K562 (cell line): Measurements from ENCODE around the gene TMC4. TPM values are rescaled to one million over a fixed set of nuclear protein-coding genes. Genes with fewer than 3 reads are reported as not detected.

Source experiments
- ATAC-seq: fragments of 200-7000 bp; cut with Tn5 transposase; 3 replicates; pipeline ENCODE4 v1.9.1; 2020; ENCODE audit warnings: moderate library complexity
- BruUV-seq: library from RNA; stranded (reverse); fragments of 400-500 nt; replicated peaks from 2 replicates; lab custom pipeline; 2021; lab: Mats Ljungman, UMichigan
- CTCF ChIA-PET: fragments of 300-600 bp; formaldehyde crosslinking; extraction: SDS; loops from one replicate; lab custom pipeline; 2021; ENCODE audit warnings: low intra/inter-chr PET ratio; lab: Yijun Ruan, JAX
- POLR2A ChIA-PET: fragments of 300-600, 350-650 bp; sonication (Branson Sonifier 250); formaldehyde crosslinking; extraction: SDS; loops from one replicate; lab custom pipeline; 2021; ENCODE audit warnings: antibody characterized with exemption, inconsistent platforms; lab: Yijun Ruan, JAX
- DNase-seq, 4 experiments: peaks; one replicate each; pipeline versions ENCODE4 v3.0.0 to v3.0.0-alpha.2; 2011 to 2018; ENCODE audit warnings: low spot score in 3 of 4, mixed read lengths in 3 of 4; ENCODE audit errors: extremely low read depth in 1 of 4
- FAIRE-seq: peaks from 2 replicates; lab custom pipeline; 2011; peaks lifted over from hg19 to GRCh38; lab: Jason Lieb, UNC
- H2AFZ ChIP-seq: 2 replicates; pipeline ENCODE4 v1.6.0; 2011; ENCODE audit warnings: low read depth, low read length, control low read depth, inconsistent platforms
- H3K27ac ChIP-seq: fragments of 200-600 bp; 3 replicates; pipeline ENCODE4 v1.8.0; 2011; ENCODE audit warnings: low read depth, mild to moderate bottlenecking, control low read depth, inconsistent platforms, low read length, moderate library complexity, mixed read lengths; ENCODE audit errors: extremely low read depth
- H3K27me3 ChIP-seq, 2 experiments: fragments of 300-600 bp in 1 of 2; 2 replicates in 1 of 2; 3 replicates in 1 of 2; pipeline versions ENCODE4 v1.6.0 to v1.8.0; 2011; ENCODE audit warnings: inconsistent platforms in 2 of 2, low read length in 2 of 2, mild to moderate bottlenecking in 1 of 2, mixed read lengths in 1 of 2, moderate library complexity in 1 of 2; ENCODE audit not compliant: control insufficient read depth in 2 of 2, insufficient read depth in 2 of 2
- H3K36me3 ChIP-seq: fragments of 300-600 bp; 3 replicates; pipeline ENCODE4 v1.8.0; 2011; ENCODE audit warnings: mild to moderate bottlenecking, low read length, inconsistent platforms; ENCODE audit not compliant: control insufficient read depth, insufficient read depth
- H3K4me1 ChIP-seq, 2 experiments: fragments of 200-600 bp in 1 of 2; replicated peaks in 1 of 2; 2 replicates in 1 of 2; 3 replicates in 1 of 2; pipeline versions ENCODE4 v1.5.1 to v1.8.0; 2011; ENCODE audit warnings: inconsistent platforms in 2 of 2, low read length in 2 of 2, mild to moderate bottlenecking in 1 of 2, mixed read lengths in 1 of 2, moderate library complexity in 1 of 2; ENCODE audit not compliant: control insufficient read depth in 2 of 2, insufficient read depth in 2 of 2
- H3K4me2 ChIP-seq: 2 replicates; pipeline ENCODE4 v1.6.1; 2011; ENCODE audit warnings: low read length, control low read depth, inconsistent platforms, mixed read lengths; ENCODE audit not compliant: insufficient read depth
- H3K4me3 ChIP-seq: fragments of 200-600 bp; sonication (generic), shearing (Covaris generic); 2 replicates; pipeline ENCODE4 v1.5.1; 2016; ENCODE audit warnings: control low read depth, inconsistent platforms
- H3K79me2 ChIP-seq: fragments of 200-600 bp; 3 replicates; pipeline ENCODE4 v1.8.0; 2011; ENCODE audit warnings: low read length, inconsistent platforms; ENCODE audit not compliant: control insufficient read depth, insufficient read depth
- H3K9ac ChIP-seq, 2 experiments: 2 replicates each; pipeline versions ENCODE4 v1.6.0 to v1.6.1; 2011; ENCODE audit warnings: low read depth in 2 of 2, low read length in 2 of 2, control low read depth in 1 of 2, inconsistent platforms in 1 of 2, mild to moderate bottlenecking in 1 of 2, mixed read lengths in 1 of 2; ENCODE audit not compliant: insufficient read depth in 1 of 2
- H3K9me1 ChIP-seq: one replicate; pipeline ENCODE4 v1.6.0; 2011; ENCODE audit warnings: inconsistent platforms, mild to moderate bottlenecking, low read length, moderate library complexity; ENCODE audit not compliant: control insufficient read depth, insufficient read depth
- H3K9me3 ChIP-seq: replicated peaks from 2 replicates; pipeline ENCODE4 v1.5.1; 2011; ENCODE audit warnings: low read depth, low read length, inconsistent platforms; ENCODE audit not compliant: control insufficient read depth, insufficient read depth
- H4K20me1 ChIP-seq: replicated peaks from 2 replicates; pipeline ENCODE4 v1.6.1; 2011; ENCODE audit warnings: low read length, inconsistent platforms, mixed read lengths; ENCODE audit not compliant: control insufficient read depth, insufficient read depth
- ARHGAP35 ChIP-seq: fragments of 450-650 bp; IDR thresholded peaks from 2 replicates; pipeline ENCODE4 v1.6.1; 2018; ENCODE audit not compliant: partially characterized antibody
- CBX8 ChIP-seq: fragments of 200-600 bp; sonication (generic); IDR thresholded peaks from 2 replicates; pipeline ENCODE4 v1.6.1; 2012; ENCODE audit warnings: borderline replicate concordance, mixed run types, low read depth, mild to moderate bottlenecking, moderate library complexity, mixed read lengths, low read length, control low read depth, inconsistent platforms; ENCODE audit not compliant: poor library complexity, severe bottlenecking; ENCODE audit errors: extremely low read depth
- FUS ChIP-seq: fragments of 200-400 bp; formaldehyde crosslinking; optimal IDR thresholded peaks from 2 replicates; pipeline ENCODE3; 2017; ENCODE audit warnings: low read depth, low read length
- KDM2B ChIP-seq: fragments of 250-450 bp; sonication (Bioruptor Pico); IDR thresholded peaks from 2 replicates; pipeline ENCODE4 v1.8.0; 2021; ENCODE audit warnings: mild to moderate bottlenecking, moderate library complexity
- PHF20 ChIP-seq: fragments of 450-650 bp; IDR thresholded peaks from 2 replicates; pipeline ENCODE4 v1.6.1; 2018; ENCODE audit not compliant: partially characterized antibody
- PPARD ChIP-seq: fragments of 250-450 bp; sonication (Bioruptor Pico); IDR thresholded peaks from 2 replicates; pipeline ENCODE4 v1.8.0; 2022; ENCODE audit warnings: inconsistent platforms, mild to moderate bottlenecking, moderate library complexity
- SIN3B ChIP-seq: fragments of 450-650 bp; IDR thresholded peaks from 2 replicates; pipeline ENCODE4 v1.6.1; 2017; ENCODE audit warnings: low read depth, mild to moderate bottlenecking, moderate library complexity
- SOX6 ChIP-seq: fragments of 450-650 bp; IDR thresholded peaks from 2 replicates; pipeline ENCODE4 v1.6.1; 2014; ENCODE audit warnings: mild to moderate bottlenecking
- ZNF3 ChIP-seq: fragments of 250-450 bp; sonication (Bioruptor Pico); IDR thresholded peaks from 2 replicates; pipeline ENCODE4 v1.5.0; 2021; ENCODE audit warnings: mild to moderate bottlenecking, moderate library complexity
- ZNF324 ChIP-seq: fragments of 250-450 bp; sonication (Bioruptor Pico); IDR thresholded peaks from 2 replicates; pipeline ENCODE4 v1.4.0; 2020; ENCODE audit warnings: mild to moderate bottlenecking
- ZNF354B ChIP-seq: fragments of 250-450 bp; sonication (Bioruptor Pico); IDR thresholded peaks from 2 replicates; pipeline ENCODE4 v1.4.0; 2020
- ZNF41 ChIP-seq: fragments of 250-450 bp; sonication (Bioruptor Pico); conservative IDR thresholded peaks from 2 replicates; pipeline ENCODE4 v1.4.0; 2020; ENCODE audit warnings: mild to moderate bottlenecking
- ZNF695 ChIP-seq: fragments of 450-650 bp; formaldehyde crosslinking; IDR thresholded peaks from 2 replicates; pipeline ENCODE4 v1.4.0; 2020; ENCODE audit warnings: mild to moderate bottlenecking, moderate library complexity
- WGBS: fragments of 100-300 bp; shearing (Covaris generic); methylation state at CpG from one replicate; pipeline ENCODE4 v1.1.6; 2016; ENCODE audit warnings: low coverage, mixed read lengths; ENCODE audit not compliant: insufficient coverage; ENCODE audit errors: missing lambda C conversion rate; 5-methylcytosine and 5-hydroxymethylcytosine counted together
- in situ Hi-C: fragments of 300-500 bp; cut with MboI; formaldehyde crosslinking; loops from 4 replicates; pipeline ENCODE4 v1.15.0; 2018; ENCODE audit warnings: inconsistent platforms, mixed read lengths
- intact Hi-C: fragments of 100-400 bp; cut with micrococcal nuclease; formaldehyde crosslinking; loops from 2 replicates; pipeline ENCODE4 v1.14.2; 2022
- polyA plus RNA-seq, 8 experiments: library from polyadenylated mRNA; depleted of rRNA in 4 of 8; stranded (reverse) in 5 of 8; unstranded in 3 of 8; fragments of >200 nt; fragmentation: Nextera tagmentation in 2 of 8; fragmentation: Illumina TruSeq in 1 of 8; extraction: Ambion mirVana in 2 of 8; extraction: Trizol in 1 of 8; gene quantifications; 2 replicates each; pipeline versions ENCODE4 v1.2.1 to v1.2.3, GENCODE V29; 2011 to 2014; ENCODE audit warnings: inconsistent platforms in 1 of 8, missing spikeins in 1 of 8
- total RNA-seq, 7 experiments: library from RNA; depleted of rRNA in 6 of 7; stranded (reverse); fragments of >200 nt in 6 of 7; fragmentation: Illumina TruSeq in 2 of 7; extraction: Trizol in 2 of 7; gene quantifications; 2 replicates each; pipeline versions ENCODE4 v1.2.1 to v1.2.3, GENCODE V29; 2011 to 2021; ENCODE audit warnings: low replicate concordance in 1 of 7
- TF ChIP-seq, protein P1 (sequence below): fragments of 450-650 bp; IDR thresholded peaks from one replicate; pipeline ENCODE4 v1.6.1; 2018; ENCODE audit warnings: mild to moderate bottlenecking, moderate library complexity; ENCODE audit not compliant: partially characterized antibody
- TF ChIP-seq, protein P2 (sequence below): fragments of 450-650 bp; IDR thresholded peaks from 2 replicates; pipeline ENCODE4 v1.6.1; 2016; ENCODE audit warnings: borderline replicate concordance
- TF ChIP-seq, protein P3 (sequence below): sonication (generic); formaldehyde crosslinking; IDR thresholded peaks from 2 replicates; pipeline ENCODE4 v1.5.0; 2020; ENCODE audit warnings: missing genetic modification reagents

TMC4 gene
- total and polyA plus RNA-seq, 9 of the 15 experiments (the other 6 are each of a cell fraction or from before 2014, with no cell fraction given) = 0.12 to 0.79 (median 0.36) TPM; not detected in 2

DNA sequence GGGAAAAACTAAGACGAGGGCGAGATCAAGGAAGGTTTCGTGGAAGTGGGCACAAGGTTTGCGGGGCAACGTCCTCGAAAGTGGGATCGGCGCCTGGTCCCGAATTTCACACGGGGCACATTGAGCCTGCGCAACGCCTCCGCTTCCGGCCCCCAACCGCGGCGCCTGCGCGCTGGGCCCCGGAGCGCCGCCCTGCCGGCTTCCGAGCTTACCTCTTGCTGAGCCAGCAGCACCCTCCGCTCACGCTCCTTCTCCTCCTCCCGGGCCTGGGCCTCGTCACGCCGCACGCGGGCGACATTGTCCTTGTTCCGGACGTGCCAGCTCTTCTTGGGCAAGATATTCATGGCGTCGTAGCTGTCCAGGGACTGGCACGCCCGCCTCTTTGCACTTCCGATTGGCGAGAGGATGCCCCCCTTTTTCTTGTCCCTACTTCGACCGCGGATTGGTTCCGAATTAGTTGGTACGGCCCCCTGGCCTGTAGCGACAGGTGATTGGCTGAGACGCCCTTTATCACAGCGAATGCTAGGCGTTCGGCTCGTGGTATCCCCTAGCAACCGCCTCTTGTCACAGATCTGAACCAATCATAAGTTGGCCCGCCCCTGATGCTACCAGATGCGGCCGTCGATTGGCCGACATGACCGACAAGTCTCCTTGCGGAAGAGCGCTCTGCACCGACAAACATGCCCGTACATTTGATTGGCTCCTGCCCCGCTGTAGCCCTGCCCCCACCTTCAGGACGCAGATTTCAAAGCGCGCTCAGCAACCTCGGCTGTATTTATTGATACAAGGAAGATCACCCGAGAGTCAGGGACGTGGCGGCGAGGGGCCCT is 13.4 kb downstream of the TMC4 start, which contains the start of gene LENG1:
LENG1 (minus strand) TSS at position 370 of the 830 bp plus-strand sequence; CDS start at position 344, 26 bp downstream.
- no peaks in the 10 kb centered on the region for H3K27me3 ChIP-seq
- H3K36me3 ChIP-seq = peaks cover 38% of the 10 kb centered on the region
- H3K9me1 ChIP-seq = no peaks in the 10 kb centered on the region
- H4K20me1 ChIP-seq = 0 out of 2 replicates have a peak, but pooled peaks cover 3% of the 10 kb centered on the region
- POLR2A ChIA-PET = interaction anchor here (0.6 to 3.1 kb wide), 11 partner anchors 9 to 98 kb away, joined by 3 to 18 read pairs (median 5); partner anchors contain the start of genes CNOT3, LILRB5, MBOAT7 and PRPF31
- peak within 1 kb of the TSS; percentile 97 for H2AFZ ChIP-seq
- BruUV-seq = no TSS peak
- in situ Hi-C loops = loop anchor here (5.0 kb wide), 1 partner anchor 68 kb away; no protein-coding TSS in a partner anchor
- H3K4me2 ChIP-seq = peak within 1 kb of the TSS; percentile 95
- ATAC-seq (peak; percentile 89), FAIRE-seq (peak; percentile 100), DNase-seq (peak; percentile 95 to 100 (median 98))
- under 1% methylated on average over 59 of the region's 72 CpGs for WGBS
- peaks cover 18% of the 10 kb centered on the region; the same call in 2 of the 3 replicates for H3K79me2 ChIP-seq
- CTCF ChIA-PET = no interaction called here
- H3K9ac ChIP-seq = peak within 1 kb of the TSS; percentile 84 to 94
- intact Hi-C loops = loop anchor here (1.0 kb wide), 1 partner anchor 22 kb away; the partner anchor contains the start of gene CNOT3
- H3K4me3 ChIP-seq = peak within 1 kb of the TSS; percentile 69
- peak within 1 kb of the TSS; percentile 93 for H3K27ac ChIP-seq
- H3K4me1 ChIP-seq = peaks cover 21 to 42% of the 10 kb centered on the region in 2 experiments
- H3K9me3 ChIP-seq = no peaks in the 10 kb centered on the region
- TF ChIP-seq SOX6 = peak; percentile 31; the same call in 1 of the 2 replicates
- TF ChIP-seq PPARD (CRISPR knock-in tag) = no peak
- no peak for TF ChIP-seq ZNF695 (CRISPR knock-in tag)
- no peak for TF ChIP-seq ZNF41 (CRISPR knock-in tag)
- TF ChIP-seq, protein P1, sequence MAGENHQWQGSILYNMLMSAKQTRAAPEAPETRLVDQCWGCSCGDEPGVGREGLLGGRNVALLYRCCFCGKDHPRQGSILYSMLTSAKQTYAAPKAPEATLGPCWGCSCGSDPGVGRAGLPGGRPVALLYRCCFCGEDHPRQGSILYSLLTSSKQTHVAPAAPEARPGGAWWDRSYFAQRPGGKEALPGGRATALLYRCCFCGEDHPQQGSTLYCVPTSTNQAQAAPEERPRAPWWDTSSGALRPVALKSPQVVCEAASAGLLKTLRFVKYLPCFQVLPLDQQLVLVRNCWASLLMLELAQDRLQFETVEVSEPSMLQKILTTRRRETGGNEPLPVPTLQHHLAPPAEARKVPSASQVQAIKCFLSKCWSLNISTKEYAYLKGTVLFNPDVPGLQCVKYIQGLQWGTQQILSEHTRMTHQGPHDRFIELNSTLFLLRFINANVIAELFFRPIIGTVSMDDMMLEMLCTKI = no peak
- no peak for TF ChIP-seq ARHGAP35
- TF ChIP-seq FUS = no peak
- TF ChIP-seq PHF20 = peak; percentile 92
- TF ChIP-seq, protein P2, sequence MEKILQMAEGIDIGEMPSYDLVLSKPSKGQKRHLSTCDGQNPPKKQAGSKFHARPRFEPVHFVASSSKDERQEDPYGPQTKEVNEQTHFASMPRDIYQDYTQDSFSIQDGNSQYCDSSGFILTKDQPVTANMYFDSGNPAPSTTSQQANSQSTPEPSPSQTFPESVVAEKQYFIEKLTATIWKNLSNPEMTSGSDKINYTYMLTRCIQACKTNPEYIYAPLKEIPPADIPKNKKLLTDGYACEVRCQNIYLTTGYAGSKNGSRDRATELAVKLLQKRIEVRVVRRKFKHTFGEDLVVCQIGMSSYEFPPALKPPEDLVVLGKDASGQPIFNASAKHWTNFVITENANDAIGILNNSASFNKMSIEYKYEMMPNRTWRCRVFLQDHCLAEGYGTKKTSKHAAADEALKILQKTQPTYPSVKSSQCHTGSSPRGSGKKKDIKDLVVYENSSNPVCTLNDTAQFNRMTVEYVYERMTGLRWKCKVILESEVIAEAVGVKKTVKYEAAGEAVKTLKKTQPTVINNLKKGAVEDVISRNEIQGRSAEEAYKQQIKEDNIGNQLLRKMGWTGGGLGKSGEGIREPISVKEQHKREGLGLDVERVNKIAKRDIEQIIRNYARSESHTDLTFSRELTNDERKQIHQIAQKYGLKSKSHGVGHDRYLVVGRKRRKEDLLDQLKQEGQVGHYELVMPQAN = peak; percentile 71
- peak; percentile 87 for TF ChIP-seq SIN3B
- TF ChIP-seq, protein P3, sequence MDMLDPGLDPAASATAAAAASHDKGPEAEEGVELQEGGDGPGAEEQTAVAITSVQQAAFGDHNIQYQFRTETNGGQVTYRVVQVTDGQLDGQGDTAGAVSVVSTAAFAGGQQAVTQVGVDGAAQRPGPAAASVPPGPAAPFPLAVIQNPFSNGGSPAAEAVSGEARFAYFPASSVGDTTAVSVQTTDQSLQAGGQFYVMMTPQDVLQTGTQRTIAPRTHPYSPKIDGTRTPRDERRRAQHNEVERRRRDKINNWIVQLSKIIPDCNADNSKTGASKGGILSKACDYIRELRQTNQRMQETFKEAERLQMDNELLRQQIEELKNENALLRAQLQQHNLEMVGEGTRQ (CRISPR knock-in tag) = no peak
- no peak for TF ChIP-seq ZNF354B (CRISPR knock-in tag)
- no peak for TF ChIP-seq CBX8
- no peak for TF ChIP-seq ZNF324
- TF ChIP-seq ZNF3 (CRISPR knock-in tag) = no peak
- TF ChIP-seq KDM2B = 0 out of 2 replicates have a peak, but pooled peaks have one; percentile 4
